HepG2 (cell line): Measurements from ENCODE around the gene BAHCC1. TPM values are rescaled to one million over a fixed set of nuclear protein-coding genes. Genes with fewer than 3 reads are reported as not detected.
A peak's percentile ranks its signal among the peaks of the same experiment; 100 is the strongest.

Experiments used
- ATAC-seq: fragments of 200-7000 bp; cut with Tn5 transposase; 3 replicates; pipeline ENCODE4 v1.9.1; 2020; ENCODE audit warnings: mild to moderate bottlenecking, moderate library complexity
- BruUV-seq: library from RNA; stranded (reverse); fragments of 400-500 nt; replicated peaks from 2 replicates; lab custom pipeline; 2021; lab: Mats Ljungman, UMichigan
- CTCF ChIA-PET: fragments of 300-600 bp; formaldehyde crosslinking; extraction: SDS; loops from one replicate; lab custom pipeline; 2021; ENCODE audit warnings: low total read pairs, inconsistent platforms, low intra/inter-chr PET ratio; lab: Yijun Ruan, JAX
- POLR2A ChIA-PET: fragments of 350-600 bp; sonication (Branson Sonifier 250); formaldehyde crosslinking; loops from one replicate; lab custom pipeline; 2020; ENCODE audit warnings: antibody characterized with exemption, inconsistent platforms; lab: Yijun Ruan, JAX
- DNase-seq: peaks from one replicate; pipeline ENCODE4 v3.0.0-alpha.2; 2015; ENCODE audit warnings: low spot score
- FAIRE-seq: peaks from 3 replicates; lab custom pipeline; 2011; peaks lifted over from hg19 to GRCh38; lab: Jason Lieb, UNC
- H2AFZ ChIP-seq: one replicate; pipeline ENCODE4 v1.6.1; 2011; ENCODE audit warnings: low read length, inconsistent platforms
- H3K27ac ChIP-seq: fragments of 300-600 bp; 3 replicates; pipeline ENCODE4 v1.8.0; 2011; ENCODE audit warnings: mixed run types, mild to moderate bottlenecking, mixed read lengths, low read length, inconsistent platforms; ENCODE audit not compliant: insufficient read depth; ENCODE audit errors: extremely low read length
- H3K27me3 ChIP-seq, 2 experiments: fragments of 200-600 bp in 1 of 2; 2 replicates in 1 of 2; 3 replicates in 1 of 2; pipeline versions ENCODE4 v1.6.0 to v1.8.0; 2011; ENCODE audit warnings: low read length in 2 of 2, mild to moderate bottlenecking in 2 of 2, moderate library complexity in 2 of 2, inconsistent platforms in 1 of 2; ENCODE audit not compliant: insufficient read depth in 2 of 2, control insufficient read depth in 1 of 2
- H3K36me3 ChIP-seq, 2 experiments: fragments of 200-600 bp in 1 of 2; replicated peaks in 1 of 2; 2 replicates in 1 of 2; 3 replicates in 1 of 2; pipeline versions ENCODE4 v1.5.1 to v1.8.0; 2011; ENCODE audit warnings: low read length in 2 of 2, inconsistent platforms in 1 of 2; ENCODE audit not compliant: insufficient read depth in 2 of 2, control insufficient read depth in 1 of 2
- H3K4me1 ChIP-seq: 2 replicates; pipeline ENCODE4 v1.5.1; 2012; ENCODE audit warnings: low read length, inconsistent platforms; ENCODE audit not compliant: insufficient read depth
- H3K4me2 ChIP-seq: 2 replicates; pipeline ENCODE4 v1.6.0; 2011; ENCODE audit warnings: low read depth, low read length, inconsistent platforms
- H3K4me3 ChIP-seq, 3 experiments: fragments of 200-600 bp in 1 of 3; sonication (generic), shearing (Covaris generic) in 1 of 3; replicated peaks in 1 of 3; 2 replicates each; pipeline ENCODE4 v1.5.1; 2011 to 2016; ENCODE audit warnings: low read length in 3 of 3, inconsistent platforms in 2 of 3, low read depth in 2 of 3, mild to moderate bottlenecking in 2 of 3, control low read depth in 1 of 3, mixed read lengths in 1 of 3; ENCODE audit not compliant: insufficient read depth in 1 of 3
- H3K79me2 ChIP-seq: one replicate; pipeline ENCODE4 v1.6.1; 2011; ENCODE audit warnings: low read length, inconsistent platforms; ENCODE audit not compliant: insufficient read depth
- H3K9ac ChIP-seq: 2 replicates; pipeline ENCODE4 v1.6.0; 2011; ENCODE audit warnings: mild to moderate bottlenecking, low read depth, low read length, inconsistent platforms; ENCODE audit not compliant: insufficient read depth
- H3K9me3 ChIP-seq: 2 replicates; pipeline ENCODE4 v1.5.1; 2012; ENCODE audit warnings: mild to moderate bottlenecking, low read length
- H4K20me1 ChIP-seq: 2 replicates; pipeline ENCODE4 v1.6.0; 2011; ENCODE audit warnings: inconsistent platforms, mild to moderate bottlenecking, low read length, moderate library complexity; ENCODE audit not compliant: insufficient read depth
- CBFB ChIP-seq: sonication (generic); formaldehyde crosslinking; IDR thresholded peaks from 2 replicates; pipeline ENCODE4 v1.4.0; 2020; ENCODE audit warnings: missing genetic modification reagents
- FOSL2 ChIP-seq: sonication (generic); formaldehyde crosslinking; IDR thresholded peaks from 2 replicates; pipeline ENCODE4 v1.4.0; 2020; ENCODE audit warnings: missing genetic modification reagents
- HMGA1 ChIP-seq: sonication (generic); formaldehyde crosslinking; conservative IDR thresholded peaks from 2 replicates; pipeline ENCODE4 v1.4.0; 2020; ENCODE audit warnings: missing genetic modification reagents
- KLF6 ChIP-seq: IDR thresholded peaks from 2 replicates; pipeline ENCODE4 v1.8.0; 2016; ENCODE audit warnings: missing biosample characterization, missing genetic modification reagents
- MXI1 ChIP-seq: IDR thresholded peaks from 3 replicates; pipeline ENCODE4 v1.6.1; 2012; ENCODE audit warnings: low read depth, low read length, inconsistent platforms, borderline replicate concordance
- YEATS4 ChIP-seq: sonication (generic); formaldehyde crosslinking; IDR thresholded peaks from 2 replicates; pipeline ENCODE4 v1.4.0; 2020; ENCODE audit warnings: missing genetic modification reagents, borderline replicate concordance
- ZNF629 ChIP-seq: sonication (generic); formaldehyde crosslinking; conservative IDR thresholded peaks from 2 replicates; pipeline ENCODE4 v1.5.0; 2020; ENCODE audit warnings: missing genetic modification reagents
- ZNF674 ChIP-seq: sonication (generic); formaldehyde crosslinking; IDR thresholded peaks from 2 replicates; pipeline ENCODE4 v1.5.0; 2020; ENCODE audit warnings: low read depth, mild to moderate bottlenecking, missing genetic modification reagents
- ZNF816 ChIP-seq: sonication (generic); formaldehyde crosslinking; IDR thresholded peaks from 2 replicates; pipeline ENCODE4 v1.8.0; 2022; ENCODE audit warnings: missing genetic modification reagents, mild to moderate bottlenecking, borderline replicate concordance
- ZNF878 ChIP-seq: sonication (generic); formaldehyde crosslinking; IDR thresholded peaks from 2 replicates; pipeline ENCODE4 v1.8.1; 2023; ENCODE audit warnings: mild to moderate bottlenecking, missing genetic modification reagents, moderate library complexity
- WGBS: methylation state at CpG from one replicate; pipeline ENCODE4 v1.1.6; 2017; ENCODE audit warnings: low lambda C conversion rate; 5-methylcytosine and 5-hydroxymethylcytosine counted together
- in situ Hi-C: cut with HindIII; loops from 2 replicates; pipeline ENCODE4 v1.10.0; 2017; ENCODE audit warnings: low pct_unique_long_range_greater_than_20kb; ENCODE audit not compliant: extremely low pct_ligation_motif_present
- intact Hi-C: fragments of 100-400 bp; cut with micrococcal nuclease; formaldehyde crosslinking; loops from one replicate; pipeline ENCODE4 v1.10.0; 2022; ENCODE audit not compliant: unreplicated experiment
- polyA plus RNA-seq, 8 experiments: library from polyadenylated mRNA; depleted of rRNA in 3 of 8; stranded (reverse) in 7 of 8; unstranded in 1 of 8; fragments of >200 nt; fragmentation: Illumina TruSeq in 4 of 8; extraction: Trizol in 4 of 8; gene quantifications; 2 replicates each; pipeline versions ENCODE4 v1.2.1 to v1.2.3, GENCODE V29; 2011 to 2016; ENCODE audit warnings: low read depth in 4 of 8, missing spikeins in 1 of 8, mixed read lengths in 1 of 8; ENCODE audit not compliant: insufficient read depth in 1 of 8
- total RNA-seq, 5 experiments: library from RNA; depleted of rRNA; stranded (reverse); fragments of >200 nt; fragmentation: Illumina TruSeq; extraction: Trizol; gene quantifications; 2 replicates each; pipeline ENCODE4 v1.2.3, GENCODE V29; 2016; ENCODE audit warnings: low read depth in 1 of 5
- TF ChIP-seq, protein P1 (sequence below): sonication (generic); formaldehyde crosslinking; IDR thresholded peaks from 2 replicates; pipeline ENCODE4 v1.4.0; 2020; ENCODE audit warnings: low read depth, missing genetic modification reagents
- TF ChIP-seq, protein P2 (sequence below): sonication (generic); formaldehyde crosslinking; IDR thresholded peaks from 2 replicates; pipeline ENCODE4 v1.4.0; 2020; ENCODE audit warnings: missing genetic modification reagents
- TF ChIP-seq, protein P3 (sequence below): sonication (generic); formaldehyde crosslinking; IDR thresholded peaks from 2 replicates; pipeline ENCODE4 v1.4.0; 2020; ENCODE audit warnings: mild to moderate bottlenecking, missing genetic modification reagents

Gene BAHCC1
- total and polyA plus RNA-seq, 2 of the 13 experiments (the other 11 are each of a cell fraction or from before 2014, with no cell fraction given) = 1.4 to 1.7 TPM

DNA sequence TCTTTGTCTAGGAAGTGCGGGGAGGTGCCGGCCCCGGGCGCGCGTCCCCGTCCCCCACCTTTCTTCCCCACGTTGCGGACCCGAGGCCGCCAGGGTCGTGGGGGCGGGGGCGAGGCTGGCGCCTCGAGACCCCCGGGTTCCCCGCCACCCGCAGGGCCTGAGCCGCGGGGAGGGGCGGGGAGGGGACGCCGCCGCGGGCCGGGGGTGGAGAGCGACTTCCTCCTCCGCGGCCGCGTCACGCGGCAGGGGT lies 119.2 kb downstream of the BAHCC1 start (continued):
- TF ChIP-seq, protein P1, sequence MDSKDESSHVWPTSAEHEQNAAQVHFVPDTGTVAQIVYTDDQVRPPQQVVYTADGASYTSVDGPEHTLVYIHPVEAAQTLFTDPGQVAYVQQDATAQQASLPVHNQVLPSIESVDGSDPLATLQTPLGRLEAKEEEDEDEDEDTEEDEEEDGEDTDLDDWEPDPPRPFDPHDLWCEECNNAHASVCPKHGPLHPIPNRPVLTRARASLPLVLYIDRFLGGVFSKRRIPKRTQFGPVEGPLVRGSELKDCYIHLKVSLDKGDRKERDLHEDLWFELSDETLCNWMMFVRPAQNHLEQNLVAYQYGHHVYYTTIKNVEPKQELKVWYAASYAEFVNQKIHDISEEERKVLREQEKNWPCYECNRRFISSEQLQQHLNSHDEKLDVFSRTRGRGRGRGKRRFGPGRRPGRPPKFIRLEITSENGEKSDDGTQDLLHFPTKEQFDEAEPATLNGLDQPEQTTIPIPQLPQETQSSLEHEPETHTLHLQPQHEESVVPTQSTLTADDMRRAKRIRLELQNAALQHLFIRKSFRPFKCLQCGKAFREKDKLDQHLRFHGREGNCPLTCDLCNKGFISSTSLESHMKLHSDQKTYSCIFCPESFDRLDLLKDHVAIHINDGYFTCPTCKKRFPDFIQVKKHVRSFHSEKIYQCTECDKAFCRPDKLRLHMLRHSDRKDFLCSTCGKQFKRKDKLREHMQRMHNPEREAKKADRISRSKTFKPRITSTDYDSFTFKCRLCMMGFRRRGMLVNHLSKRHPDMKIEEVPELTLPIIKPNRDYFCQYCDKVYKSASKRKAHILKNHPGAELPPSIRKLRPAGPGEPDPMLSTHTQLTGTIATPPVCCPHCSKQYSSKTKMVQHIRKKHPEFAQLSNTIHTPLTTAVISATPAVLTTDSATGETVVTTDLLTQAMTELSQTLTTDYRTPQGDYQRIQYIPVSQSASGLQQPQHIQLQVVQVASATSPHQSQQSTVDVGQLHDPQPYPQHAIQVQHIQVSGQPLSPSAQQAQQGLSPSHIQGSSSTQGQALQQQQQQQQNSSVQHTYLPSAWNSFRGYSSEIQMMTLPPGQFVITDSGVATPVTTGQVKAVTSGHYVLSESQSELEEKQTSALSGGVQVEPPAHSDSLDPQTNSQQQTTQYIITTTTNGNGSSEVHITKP (CRISPR knock-in tag) = 0 out of 2 replicates have a peak, but pooled peaks have one; percentile 6
- TF ChIP-seq CBFB (CRISPR knock-in tag) = 0 out of 2 replicates have a peak, but pooled peaks have one; percentile 23

DNA sequence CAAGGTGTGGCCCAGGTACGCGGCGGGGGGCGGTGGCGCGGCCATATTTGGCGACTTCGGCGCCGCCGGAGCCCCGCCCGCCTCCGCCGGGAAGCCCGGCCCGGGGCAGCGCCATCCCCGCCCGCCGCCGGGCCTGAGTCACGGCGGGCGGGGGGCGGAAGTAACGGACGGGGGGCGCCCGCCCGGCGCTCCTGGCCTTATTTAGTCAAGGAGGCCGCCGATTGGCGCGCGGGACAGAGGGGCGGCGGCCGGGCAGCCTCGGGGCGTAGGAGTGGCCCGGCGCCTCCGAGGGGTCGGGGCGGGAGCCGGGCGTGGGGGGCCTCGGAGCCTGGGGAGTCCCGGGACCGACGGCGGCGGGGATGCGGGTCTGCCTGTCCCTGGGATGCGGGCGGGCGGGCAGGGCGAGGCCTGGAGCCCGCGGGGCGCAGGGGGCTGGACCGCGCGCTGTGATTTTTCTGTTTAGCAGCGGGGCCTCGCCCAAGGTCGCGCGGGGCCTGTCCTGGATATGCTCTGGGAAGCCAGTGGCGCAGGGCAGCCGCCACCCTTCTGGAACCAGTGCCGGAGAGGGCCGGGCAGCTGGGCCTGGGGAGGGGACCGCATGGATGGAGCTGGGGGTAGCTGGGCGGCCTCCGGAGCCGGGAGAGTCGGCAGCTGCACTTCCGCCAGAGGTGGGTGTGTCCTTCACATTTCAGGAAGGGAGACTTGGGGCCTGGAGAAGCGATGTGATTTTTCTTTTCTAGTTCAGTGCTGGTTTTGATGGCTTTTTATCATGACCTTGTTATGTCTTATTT lies 119.7 kb downstream of the BAHCC1 start:
- peak; percentile 19 for ATAC-seq
- CTCF ChIA-PET = no interaction called here
- Histone ChIP-seq H3K27ac (peak overlapping the region; percentile 86), H3K4me1 (peaks cover 55% of the 10 kb centered on the region), H3K36me3 (peaks cover 14 to 22% of the 10 kb centered on the region in 2 experiments), H4K20me1 (peaks cover 24% of the 10 kb centered on the region), H3K79me2 (peaks cover 26% of the 10 kb centered on the region), H3K9me3 (no peaks in the 10 kb centered on the region), H3K4me3 (peak overlapping the region; percentile 54 to 88 (median 75)), H2AFZ (no peak overlapping the region), H3K27me3 (peaks cover 0 to 4% of the 10 kb centered on the region in 2 experiments; a peak in 1 of 5 replicates), H3K9ac (peak overlapping the region; percentile 99), H3K4me2 (peak overlapping the region; percentile 97)
- BruUV-seq = TSS peak; percentile 56
- no peak for FAIRE-seq
- 4% methylated on average over 10 of the region's 82 CpGs for WGBS
- intact Hi-C loops (loop anchor here (10.0 kb wide), 1 partner anchor 120 kb away; the partner anchor contains the start of gene BAHCC1), in situ Hi-C loops (no loop called here)
- POLR2A ChIA-PET = interaction anchor here (0.5 to 4.3 kb wide), 10 partner anchors 7 to 276 kb away, joined by 3 to 27 read pairs (median 3); partner anchors contain the start of genes BAHCC1, FAAP100, NDUFAF8 and TEPSIN
- peak; percentile 73 for DNase-seq
- peak; percentile 59; the same call in 1 of the 2 replicates for TF ChIP-seq YEATS4
- TF ChIP-seq, protein P2, sequence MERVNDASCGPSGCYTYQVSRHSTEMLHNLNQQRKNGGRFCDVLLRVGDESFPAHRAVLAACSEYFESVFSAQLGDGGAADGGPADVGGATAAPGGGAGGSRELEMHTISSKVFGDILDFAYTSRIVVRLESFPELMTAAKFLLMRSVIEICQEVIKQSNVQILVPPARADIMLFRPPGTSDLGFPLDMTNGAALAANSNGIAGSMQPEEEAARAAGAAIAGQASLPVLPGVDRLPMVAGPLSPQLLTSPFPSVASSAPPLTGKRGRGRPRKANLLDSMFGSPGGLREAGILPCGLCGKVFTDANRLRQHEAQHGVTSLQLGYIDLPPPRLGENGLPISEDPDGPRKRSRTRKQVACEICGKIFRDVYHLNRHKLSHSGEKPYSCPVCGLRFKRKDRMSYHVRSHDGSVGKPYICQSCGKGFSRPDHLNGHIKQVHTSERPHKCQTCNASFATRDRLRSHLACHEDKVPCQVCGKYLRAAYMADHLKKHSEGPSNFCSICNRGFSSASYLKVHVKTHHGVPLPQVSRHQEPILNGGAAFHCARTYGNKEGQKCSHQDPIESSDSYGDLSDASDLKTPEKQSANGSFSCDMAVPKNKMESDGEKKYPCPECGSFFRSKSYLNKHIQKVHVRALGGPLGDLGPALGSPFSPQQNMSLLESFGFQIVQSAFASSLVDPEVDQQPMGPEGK (CRISPR knock-in tag) = peak; percentile 44
- peak; percentile 4; the same call in 1 of the 2 replicates for TF ChIP-seq FOSL2 (CRISPR knock-in tag)
- 0 out of 2 replicates have a peak, but pooled peaks have one; percentile 57 for TF ChIP-seq KLF6 (CRISPR knock-in tag)
- TF ChIP-seq ZNF816 = no peak
- 0 out of 2 replicates have a peak, but pooled peaks have one; percentile 25 for TF ChIP-seq ZNF878 (CRISPR knock-in tag)
- no peak for TF ChIP-seq ZNF674
- TF ChIP-seq, protein P3, sequence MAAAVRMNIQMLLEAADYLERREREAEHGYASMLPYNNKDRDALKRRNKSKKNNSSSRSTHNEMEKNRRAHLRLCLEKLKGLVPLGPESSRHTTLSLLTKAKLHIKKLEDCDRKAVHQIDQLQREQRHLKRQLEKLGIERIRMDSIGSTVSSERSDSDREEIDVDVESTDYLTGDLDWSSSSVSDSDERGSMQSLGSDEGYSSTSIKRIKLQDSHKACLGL (CRISPR knock-in tag) = peak; percentile 66; the same call in 1 of the 2 replicates
- peak; percentile 48 for TF ChIP-seq ZNF629
- TF ChIP-seq MXI1 = no peak; the same call in 2 of the 3 replicates
- TF ChIP-seq HMGA1 (CRISPR knock-in tag) = no peak
